PFSK-1 (cell line): ENCODE measurements around the gene ZNF792.

ENCODE experiments used
- POLR2AphosphoS5 ChIP-seq: IDR thresholded peaks from 2 replicates; pipeline ENCODE4 v1.6.1; 2012; ENCODE audit warnings: low read depth, mild to moderate bottlenecking, control low read depth, low read length, moderate library complexity
- REST ChIP-seq, 2 experiments: IDR thresholded peaks; 2 replicates each; pipeline versions ENCODE4 v1.6.1 to v1.8.0; 2011 to 2012; ENCODE audit warnings: low read depth in 2 of 2, low read length in 2 of 2, control low read depth in 1 of 2, inconsistent platforms in 1 of 2, mild to moderate bottlenecking in 1 of 2, moderate library complexity in 1 of 2; ENCODE audit not compliant: insufficient read depth in 1 of 2
- SIN3A ChIP-seq: IDR thresholded peaks from 2 replicates; pipeline ENCODE4 v1.6.1; 2012; ENCODE audit warnings: mild to moderate bottlenecking, low read length, moderate library complexity, borderline replicate concordance; ENCODE audit not compliant: insufficient read depth
- TAF1 ChIP-seq: IDR thresholded peaks from 2 replicates; pipeline ENCODE4 v1.6.1; 2012; ENCODE audit warnings: low read length, control low read depth, borderline replicate concordance; ENCODE audit not compliant: insufficient read depth

- TF ChIP-seq TAF1 (peak; percentile 48; the same call in 1 of the 2 replicates), POLR2AphosphoS5 (peak; percentile 78), SIN3A (no peak), REST (IDR thresholded peaks at IDR 0.05; ENCODE audit: insufficient read depth in 1 of 2, low read depth in 2 of 2, low read length in 2 of 2) (no peak)
These were observed 35.7 kb upstream of the ZNF792 start, which contains the start of gene GRAMD1A for GRCh38 chr19:34999498-35000337.
